Left renal cortex interstitium (tissue), 4 donors: ENCODE data around the gene SNAI3. TPM values are rescaled to one million over a fixed set of nuclear protein-coding genes. Genes with fewer than 3 reads are reported as not detected.

ENCODE experiments used
- DNase-seq, 4 donors: peaks; one replicate each; pipeline ENCODE4 v3.0.0-alpha.2; 2013; ENCODE audit warnings: low read depth in 4 of 4, low spot score in 2 of 4, missing footprints in 1 of 4
- polyA plus RNA-seq, 4 donors: library from polyadenylated mRNA; unstranded; fragments of 120-200 nt; gene quantifications; one replicate each; pipeline ENCODE4 v1.2.1, GENCODE V29; 2013; ENCODE audit not compliant: insufficient read length in 4 of 4

SNAI3 gene
- 1 to 10 TPM in 2 of 4 donors, under 1 TPM in 2; 0.32 to 1.3 (median 0.96) TPM for polyA plus RNA-seq

- peak in 1 of 4 donors; percentile 61 for DNase-seq
These were observed at the start of gene SNAI3 for GRCh38 chr16:88686439-88687253. Gene SNAI3, minus strand, starts transcription at chr16:88686507. Its CDS starts 101 bp downstream, at chr16:88686406.

GRCh38 chr16:88736088-88736487, 49.8 kb upstream of the SNAI3 start:
- DNase-seq = no peak

GRCh38 chr16:88735616-88736015, 49.3 kb upstream of the SNAI3 start:
- DNase-seq = no peak

- no peak for DNase-seq
These were observed 48.8 kb upstream of the SNAI3 start for GRCh38 chr16:88735121-88735520.

GRCh38 chr16:88734361-88734728, 48.0 kb upstream of the SNAI3 start:
- DNase-seq = no peak

- no peak for DNase-seq
These were observed 47.5 kb upstream of the SNAI3 start for GRCh38 chr16:88733630-88734360.

- no peak for DNase-seq
These were observed 46.6 kb upstream of the SNAI3 start for GRCh38 chr16:88732961-88733294.

- DNase-seq = no peak
These were observed 46.1 kb upstream of the SNAI3 start for GRCh38 chr16:88732172-88732960.

- no peak for DNase-seq
These were observed 45.4 kb upstream of the SNAI3 start for GRCh38 chr16:88731699-88732098.

- DNase-seq = no peak
These were observed 44.6 kb upstream of the SNAI3 start for GRCh38 chr16:88730632-88731607.

GRCh38 chr16:88727871-88728270, 41.6 kb upstream of the SNAI3 start:
- DNase-seq = no peak

- DNase-seq = no peak
These were observed 40.7 kb upstream of the SNAI3 start for GRCh38 chr16:88726981-88727380.

- DNase-seq = no peak
These were observed 40.1 kb upstream of the SNAI3 start for GRCh38 chr16:88726408-88726749.

GRCh38 chr16:88725609-88726407, 39.5 kb upstream of the SNAI3 start:
- no peak for DNase-seq

GRCh38 chr16:88724855-88725555, 38.7 kb upstream of the SNAI3 start:
- no peak for DNase-seq

GRCh38 chr16:88723911-88724310, 37.6 kb upstream of the SNAI3 start:
- DNase-seq = no peak

- DNase-seq = no peak
These were observed 37.2 kb upstream of the SNAI3 start for GRCh38 chr16:88723507-88723887.

- DNase-seq = no peak
These were observed 36.6 kb upstream of the SNAI3 start for GRCh38 chr16:88722784-88723506.
